ENCODE data around the gene LPIN1. TPM values are rescaled to one million over a fixed set of nuclear protein-coding genes. Genes with fewer than 3 reads are reported as not detected.

LPIN1 gene
- total and polyA plus RNA-seq, 2 of the 8 experiments (the other 6 are each of a cell fraction or from before 2014, with no cell fraction given): 4.3 to 9.8 TPM

DNA sequence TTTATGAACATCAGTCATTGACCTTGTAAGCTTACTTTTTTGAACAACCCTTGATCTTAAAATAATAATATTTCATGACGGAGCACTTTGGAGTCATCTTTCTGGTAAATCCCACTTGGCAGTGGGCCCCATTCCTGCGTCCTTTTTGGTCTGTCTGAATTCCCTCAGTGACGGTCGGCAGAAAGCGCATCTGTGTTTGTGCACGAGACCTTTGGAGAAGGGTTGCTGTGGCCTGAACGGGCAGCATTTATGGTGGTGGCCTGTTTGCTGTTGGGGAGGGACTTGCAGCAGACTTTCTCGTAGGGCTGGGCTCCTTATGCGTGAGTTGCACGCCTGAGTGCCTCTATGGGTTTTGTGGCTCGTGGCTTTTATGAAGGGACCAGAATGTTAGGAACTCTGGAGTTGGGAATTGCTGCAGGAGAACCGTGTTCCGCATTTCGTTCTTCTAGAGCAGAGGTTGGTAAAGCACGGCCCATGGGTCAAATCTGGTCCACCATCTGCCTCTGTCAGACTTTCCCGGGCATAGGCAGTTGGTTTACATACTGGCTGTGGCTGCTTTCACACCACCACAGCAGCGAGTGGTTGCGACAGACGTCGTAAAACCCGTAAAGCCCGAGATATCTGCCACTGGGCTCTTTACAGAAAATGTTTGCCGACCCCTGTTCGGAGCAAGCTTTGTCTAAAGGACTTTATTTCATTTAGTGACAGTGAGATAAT lies 30.8 kb downstream of the LPIN1 start (continued):
- TF ChIP-seq, protein P1, sequence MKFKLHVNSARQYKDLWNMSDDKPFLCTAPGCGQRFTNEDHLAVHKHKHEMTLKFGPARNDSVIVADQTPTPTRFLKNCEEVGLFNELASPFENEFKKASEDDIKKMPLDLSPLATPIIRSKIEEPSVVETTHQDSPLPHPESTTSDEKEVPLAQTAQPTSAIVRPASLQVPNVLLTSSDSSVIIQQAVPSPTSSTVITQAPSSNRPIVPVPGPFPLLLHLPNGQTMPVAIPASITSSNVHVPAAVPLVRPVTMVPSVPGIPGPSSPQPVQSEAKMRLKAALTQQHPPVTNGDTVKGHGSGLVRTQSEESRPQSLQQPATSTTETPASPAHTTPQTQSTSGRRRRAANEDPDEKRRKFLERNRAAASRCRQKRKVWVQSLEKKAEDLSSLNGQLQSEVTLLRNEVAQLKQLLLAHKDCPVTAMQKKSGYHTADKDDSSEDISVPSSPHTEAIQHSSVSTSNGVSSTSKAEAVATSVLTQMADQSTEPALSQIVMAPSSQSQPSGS (IDR thresholded peaks at IDR 0.05; ENCODE audit: low read length): no peak
- TF ChIP-seq RBBP5 (IDR thresholded peaks at IDR 0.05; ENCODE audit: borderline replicate concordance, low read depth, low read length) (no peak), GABPA (IDR thresholded peaks at IDR 0.05; ENCODE audit: borderline replicate concordance, insufficient read depth, low read length) (no peak), NANOG (IDR thresholded peaks at IDR 0.05; ENCODE audit: insufficient read depth, low read depth, low read length, poor library complexity, severe bottlenecking) (no peak), EP300 (IDR thresholded peaks at IDR 0.05; ENCODE audit: borderline replicate concordance in 1 of 2, low read depth in 2 of 2, low read length in 2 of 2) (no peak), ASH2L (IDR thresholded peaks at IDR 0.05; ENCODE audit: low read length) (no peak)

Data from H1 (cell line).